Lower leg skin (tissue), 3 donors: Measurements from ENCODE around the gene OBSCN.

Experiments
- CTCF ChIP-seq, 3 donors: fragments of 450-650 bp; IDR thresholded peaks; one replicate each; pipeline ENCODE4 v1.5.1; 2016; ENCODE audit warnings: antibody characterized with exemption in 3 of 3, mild to moderate bottlenecking in 3 of 3, moderate library complexity in 2 of 3
- POLR2A ChIP-seq, 2 donors: fragments of 450-650 bp; IDR thresholded peaks; one replicate each; pipeline ENCODE4 v1.6.1; 2016 to 2017; ENCODE audit warnings: antibody characterized with exemption in 2 of 2, mild to moderate bottlenecking in 1 of 2, moderate library complexity in 1 of 2

GRCh38 chr1:228215663-228216116, 7.8 kb downstream of the OBSCN start:
- TF ChIP-seq CTCF (IDR thresholded peaks at IDR 0.05): no peak
- TF ChIP-seq POLR2A (IDR thresholded peaks at IDR 0.05): no peak
